ENCODE data around the gene CGNL1.

The CGNL1 gene

DNA sequence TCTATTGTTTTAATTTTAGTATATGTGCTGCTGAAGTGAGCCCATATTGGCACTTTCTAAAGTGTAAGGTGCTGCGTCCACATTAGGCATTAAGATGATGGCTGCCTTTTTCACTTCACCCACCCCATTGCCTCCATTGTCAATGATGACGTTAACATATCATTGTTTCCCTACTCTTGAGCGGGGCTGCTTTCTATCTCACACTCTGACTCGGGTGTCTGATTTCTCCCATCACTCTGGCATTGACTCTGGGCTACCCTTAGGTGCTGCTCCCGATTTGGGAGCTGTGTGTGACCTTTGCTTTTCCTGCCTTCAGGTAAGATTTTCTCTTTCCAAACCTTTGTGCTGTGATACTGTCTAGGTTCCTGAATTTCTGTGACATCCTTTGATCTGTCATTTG, 28.8 kb downstream of the CGNL1 start:
- TF ChIP-seq, protein P1, sequence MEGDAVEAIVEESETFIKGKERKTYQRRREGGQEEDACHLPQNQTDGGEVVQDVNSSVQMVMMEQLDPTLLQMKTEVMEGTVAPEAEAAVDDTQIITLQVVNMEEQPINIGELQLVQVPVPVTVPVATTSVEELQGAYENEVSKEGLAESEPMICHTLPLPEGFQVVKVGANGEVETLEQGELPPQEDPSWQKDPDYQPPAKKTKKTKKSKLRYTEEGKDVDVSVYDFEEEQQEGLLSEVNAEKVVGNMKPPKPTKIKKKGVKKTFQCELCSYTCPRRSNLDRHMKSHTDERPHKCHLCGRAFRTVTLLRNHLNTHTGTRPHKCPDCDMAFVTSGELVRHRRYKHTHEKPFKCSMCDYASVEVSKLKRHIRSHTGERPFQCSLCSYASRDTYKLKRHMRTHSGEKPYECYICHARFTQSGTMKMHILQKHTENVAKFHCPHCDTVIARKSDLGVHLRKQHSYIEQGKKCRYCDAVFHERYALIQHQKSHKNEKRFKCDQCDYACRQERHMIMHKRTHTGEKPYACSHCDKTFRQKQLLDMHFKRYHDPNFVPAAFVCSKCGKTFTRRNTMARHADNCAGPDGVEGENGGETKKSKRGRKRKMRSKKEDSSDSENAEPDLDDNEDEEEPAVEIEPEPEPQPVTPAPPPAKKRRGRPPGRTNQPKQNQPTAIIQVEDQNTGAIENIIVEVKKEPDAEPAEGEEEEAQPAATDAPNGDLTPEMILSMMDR (conservative IDR thresholded peaks at IDR 0.05; ENCODE audit: low read length), result no peak
- DNase-seq (ENCODE audit: low read depth), result no peak
- no peak overlapping the region for H3K4me3 ChIP-seq (ENCODE audit: low read length)

DNA sequence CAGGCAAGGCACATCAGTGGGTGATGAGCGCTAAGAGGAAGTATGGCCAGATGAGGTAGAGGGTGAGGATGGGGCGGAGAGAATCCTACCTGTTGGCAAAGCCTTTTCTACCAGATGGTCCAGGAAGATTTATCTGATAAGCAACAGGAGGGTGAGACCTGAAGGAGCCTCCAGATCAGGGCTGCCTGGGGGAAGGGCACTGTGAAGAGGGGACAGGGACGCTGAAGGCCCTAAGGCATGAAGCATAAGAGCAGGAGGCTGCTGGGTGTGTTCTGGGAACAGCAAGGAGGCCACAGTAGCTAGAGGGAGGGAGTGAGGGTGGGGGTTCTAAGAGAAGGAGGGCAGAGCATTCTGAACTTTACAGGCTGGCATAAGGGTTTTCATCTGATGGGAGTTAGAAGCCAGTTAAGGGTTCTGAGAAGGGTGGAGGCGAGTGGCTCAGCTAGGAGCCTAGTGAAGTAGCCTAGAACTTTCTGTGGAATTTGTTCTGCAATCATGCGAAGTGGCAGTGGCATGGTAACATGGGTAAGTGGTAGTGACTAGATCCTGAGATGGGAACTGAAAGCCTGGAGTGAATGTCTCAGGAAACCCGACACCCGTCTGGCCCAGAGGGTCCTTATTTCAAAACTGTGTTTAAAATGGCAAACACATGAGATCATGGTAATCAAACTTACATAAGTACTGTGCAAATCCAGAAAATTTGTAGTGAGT, 29.9 kb downstream of the CGNL1 start:
- no peak overlapping the region for H3K4me3 ChIP-seq (ENCODE audit: low read length)
- DNase-seq (ENCODE audit: low read depth), result peak; percentile 37
- TF ChIP-seq, protein P1 (conservative IDR thresholded peaks at IDR 0.05; ENCODE audit: low read length), result no peak

DNA sequence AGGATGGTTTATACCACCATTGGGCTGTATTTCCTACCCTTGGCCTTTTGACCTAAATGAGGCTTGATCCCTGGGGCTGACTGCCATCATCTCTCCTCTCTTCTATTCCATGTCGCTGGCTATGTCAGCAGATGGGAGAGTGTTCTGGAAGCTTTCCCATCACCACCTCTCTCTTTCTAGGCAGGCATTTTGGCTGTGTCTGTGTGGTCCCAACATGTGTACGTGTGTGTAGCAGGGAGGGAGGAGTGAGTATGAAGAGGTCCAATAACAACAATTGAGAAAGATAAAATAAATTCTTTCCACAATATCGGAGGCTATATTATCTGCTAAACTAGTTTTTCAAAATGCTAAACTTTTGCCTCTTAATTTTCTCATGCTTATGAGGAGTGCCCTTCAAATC, 34.1 kb downstream of the CGNL1 start:
- TF ChIP-seq, protein P1 (conservative IDR thresholded peaks at IDR 0.05; ENCODE audit: low read length), result no peak
- no peak overlapping the region for H3K4me3 ChIP-seq (ENCODE audit: low read length)
- DNase-seq (ENCODE audit: low read depth), result no peak

DNA sequence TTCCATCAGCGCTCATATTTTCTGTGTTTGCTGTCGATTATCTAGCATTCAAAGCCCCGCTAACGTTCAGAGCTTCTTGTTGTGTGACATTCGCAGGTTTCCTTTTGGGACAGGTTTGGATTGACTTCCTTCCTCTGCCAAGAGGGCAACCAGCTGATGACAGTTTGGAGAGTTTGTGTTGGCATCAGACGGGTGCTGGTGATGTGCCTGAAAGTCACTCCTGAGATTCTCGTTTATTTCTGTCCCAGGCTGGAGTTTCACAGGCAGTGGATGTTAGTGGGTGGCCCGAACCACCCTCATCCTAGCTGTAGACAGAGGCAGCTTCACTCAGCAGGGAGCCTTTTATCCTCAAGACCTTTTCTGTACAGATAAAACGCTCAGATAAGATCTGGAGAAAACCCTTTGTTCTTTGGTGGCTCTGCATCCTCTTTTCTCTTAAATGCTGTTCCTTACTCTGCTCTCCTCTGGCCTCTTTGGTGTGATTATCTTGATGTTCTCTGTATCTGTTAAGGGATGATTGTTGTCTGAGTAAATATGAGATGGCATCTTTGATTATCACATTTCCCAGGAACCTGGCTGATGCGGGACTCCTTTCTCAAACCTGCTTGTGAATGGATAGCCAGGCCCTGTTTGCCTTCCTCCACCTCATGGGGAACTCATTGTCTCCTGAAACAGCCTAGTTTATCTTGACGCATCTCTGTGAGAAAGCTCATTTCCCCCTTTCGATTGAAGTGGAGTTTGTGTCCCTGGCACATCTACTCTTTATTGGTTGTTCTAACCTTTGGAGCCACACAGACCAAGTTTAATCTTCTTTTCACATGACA, 35.9 kb downstream of the CGNL1 start:
- no peak for DNase-seq (ENCODE audit: low read depth)
- TF ChIP-seq, protein P1 (conservative IDR thresholded peaks at IDR 0.05; ENCODE audit: low read length), result no peak

DNA sequence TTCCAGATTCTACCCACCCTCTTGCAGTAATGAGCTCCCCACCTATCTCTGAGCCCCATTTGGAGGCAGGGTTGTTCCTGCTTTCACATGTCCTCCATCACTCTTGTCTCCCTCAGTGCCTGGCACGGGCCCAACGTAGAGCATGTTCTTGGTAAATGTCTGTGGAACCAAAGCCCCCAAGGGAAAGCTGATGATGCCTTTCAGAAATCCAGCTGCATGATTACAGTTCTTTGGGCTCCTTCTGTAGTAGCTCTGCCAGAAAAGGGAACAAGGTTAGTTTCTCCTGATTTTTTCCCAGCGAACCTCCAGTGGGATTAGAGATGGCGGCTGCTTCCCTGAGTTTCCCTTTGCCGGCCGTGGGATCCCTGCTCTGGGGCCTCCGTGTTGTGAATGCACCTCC, 39.3 kb downstream of the CGNL1 start:
- no peak for DNase-seq (ENCODE audit: low read depth)
- TF ChIP-seq, protein P1 (conservative IDR thresholded peaks at IDR 0.05; ENCODE audit: low read length), result no peak
- no peak overlapping the region for H3K4me3 ChIP-seq (ENCODE audit: low read length)

More for the DNA sequence above, 35.9 kb downstream of the CGNL1 start:
- no peak overlapping the region for H3K4me3 ChIP-seq (ENCODE audit: low read length)

DNA sequence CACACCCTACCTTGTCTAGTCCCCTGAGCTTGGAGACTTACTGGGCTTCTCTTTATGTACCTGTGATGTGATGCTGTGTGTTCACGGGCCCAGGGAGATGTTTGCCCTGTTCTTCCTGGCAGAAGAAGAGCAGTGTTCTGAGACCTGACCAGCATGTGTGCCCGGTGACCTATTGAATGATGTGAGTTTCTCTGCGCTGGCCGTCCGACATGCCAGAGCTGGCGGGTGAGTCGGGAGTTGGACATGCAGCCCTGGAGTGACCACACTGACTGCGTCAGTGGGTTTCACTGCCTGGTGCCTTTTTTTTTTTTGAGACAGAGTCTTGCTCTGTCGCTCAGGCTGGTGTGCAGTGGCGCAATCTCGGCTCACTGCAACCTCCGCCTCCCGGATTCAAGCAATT, 42.3 kb downstream of the CGNL1 start:
- DNase-seq (ENCODE audit: low read depth), result no peak
- H3K4me3 ChIP-seq (ENCODE audit: low read length), result no peak overlapping the region
- TF ChIP-seq, protein P1 (conservative IDR thresholded peaks at IDR 0.05; ENCODE audit: low read length), result no peak

DNA sequence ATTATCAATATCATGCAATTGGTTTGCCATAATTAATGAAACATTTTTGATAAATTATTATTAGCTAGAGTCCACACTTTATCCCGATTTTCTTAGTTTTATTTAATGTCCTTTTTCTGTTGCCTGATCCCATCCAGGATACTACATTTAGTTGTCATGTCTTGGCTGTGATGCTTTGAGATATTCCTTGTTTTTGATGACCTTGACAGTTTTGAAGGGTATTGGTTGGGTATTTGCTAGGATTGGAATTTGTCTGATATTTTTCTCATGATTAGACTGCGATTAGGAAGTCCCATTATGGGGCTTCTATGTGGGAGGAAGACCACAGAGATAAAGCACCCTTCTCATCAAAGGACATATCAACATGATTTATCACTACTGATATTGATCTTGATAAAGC, 43.0 kb downstream of the CGNL1 start:
- no peak overlapping the region for H3K4me3 ChIP-seq (ENCODE audit: low read length)
- TF ChIP-seq, protein P1 (conservative IDR thresholded peaks at IDR 0.05; ENCODE audit: low read length), result no peak
- no peak for DNase-seq (ENCODE audit: low read depth)

Measured in AG10803 (cell line).